KMS-11 (cell line): ENCODE results near the gene NELFB.

ENCODE experiments used
- H2AFZ ChIP-seq: fragments of 200-600 bp; sonication (generic); 2 replicates; pipeline ENCODE4 v1.6.1; 2016; ENCODE audit warnings: antibody characterized with exemption, mixed run types, low read depth
- H3K27ac ChIP-seq: fragments of 200-600 bp; sonication (generic); 2 replicates; pipeline ENCODE4 v1.6.1; 2016; ENCODE audit warnings: mild to moderate bottlenecking, mixed run types
- H3K27me3 ChIP-seq: fragments of 200-600 bp; sonication (generic); 2 replicates; pipeline ENCODE4 v1.6.1; 2017; ENCODE audit warnings: mild to moderate bottlenecking, low read depth, mixed run types, moderate library complexity; ENCODE audit not compliant: insufficient read depth
- H3K36me3 ChIP-seq: fragments of 200-600 bp; sonication (generic); 2 replicates; pipeline ENCODE4 v1.6.1; 2017; ENCODE audit warnings: mild to moderate bottlenecking, mixed run types; ENCODE audit not compliant: insufficient read depth
- H3K4me1 ChIP-seq: fragments of 200-600 bp; sonication (generic); 2 replicates; pipeline ENCODE4 v1.6.1; 2016; ENCODE audit warnings: mild to moderate bottlenecking, low read depth, mixed run types; ENCODE audit not compliant: poor library complexity, severe bottlenecking
- H3K4me2 ChIP-seq: fragments of 200-600 bp; sonication (generic); 2 replicates; pipeline ENCODE4 v1.7.0; 2016; ENCODE audit warnings: mild to moderate bottlenecking, mixed run types
- H3K4me3 ChIP-seq: fragments of 200-600 bp; sonication (generic); IDR thresholded peaks from 2 replicates; pipeline ENCODE4 v1.6.1; 2017; ENCODE audit warnings: low read depth, low read length, mixed read lengths; ENCODE audit not compliant: insufficient read depth
- H3K79me2 ChIP-seq: fragments of 200-600 bp; sonication (generic); 2 replicates; pipeline ENCODE4 v1.6.1; 2016; ENCODE audit warnings: low read depth, mixed run types; ENCODE audit not compliant: insufficient read depth
- H3K9ac ChIP-seq: fragments of 200-600 bp; sonication (generic); 2 replicates; pipeline ENCODE4 v1.6.1; 2016; ENCODE audit warnings: mild to moderate bottlenecking, mixed run types
- H4K20me1 ChIP-seq: fragments of 200-600 bp; sonication (generic); 2 replicates; pipeline ENCODE4 v1.6.1; 2016; ENCODE audit warnings: mild to moderate bottlenecking, mixed run types; ENCODE audit not compliant: insufficient read depth
- CTCF ChIP-seq: fragments of 200-600 bp; sonication (generic); conservative IDR thresholded peaks from 2 replicates; pipeline ENCODE4 v1.6.1; 2017; ENCODE audit warnings: low read depth, mild to moderate bottlenecking, antibody characterized with exemption, low read length, moderate library complexity, mixed read lengths

The NELFB gene

GRCh38 chr9:137321726-137322361, 66.7 kb downstream of the NELFB start:
- Histone ChIP-seq H3K4me3 (no peak overlapping the region), H3K9ac (no peak overlapping the region), H3K27ac (no peak overlapping the region), H2AFZ (no peak overlapping the region), H4K20me1 (no peaks in the 10 kb centered on the region), H3K4me2 (no peak overlapping the region), H3K4me1 (no peaks in the 10 kb centered on the region), H3K36me3 (no peaks in the 10 kb centered on the region), H3K27me3 (no peaks in the 10 kb centered on the region), H3K79me2 (no peaks in the 10 kb centered on the region)
- no peak for TF ChIP-seq CTCF
